Measurements from ENCODE around the gene TEX13B.
"Not testable (repeated sequence)": the region's sequence is repeated elsewhere in the genome, so short reads cannot be mapped to it uniquely, and the experiment has no call there.

The TEX13B gene, protein sequence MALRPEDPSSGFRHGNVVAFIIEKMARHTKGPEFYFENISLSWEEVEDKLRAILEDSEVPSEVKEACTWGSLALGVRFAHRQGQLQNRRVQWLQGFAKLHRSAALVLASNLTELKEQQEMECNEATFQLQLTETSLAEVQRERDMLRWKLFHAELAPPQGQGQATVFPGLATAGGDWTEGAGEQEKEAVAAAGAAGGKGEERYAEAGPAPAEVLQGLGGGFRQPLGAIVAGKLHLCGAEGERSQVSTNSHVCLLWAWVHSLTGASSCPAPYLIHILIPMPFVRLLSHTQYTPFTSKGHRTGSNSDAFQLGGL

DNA sequence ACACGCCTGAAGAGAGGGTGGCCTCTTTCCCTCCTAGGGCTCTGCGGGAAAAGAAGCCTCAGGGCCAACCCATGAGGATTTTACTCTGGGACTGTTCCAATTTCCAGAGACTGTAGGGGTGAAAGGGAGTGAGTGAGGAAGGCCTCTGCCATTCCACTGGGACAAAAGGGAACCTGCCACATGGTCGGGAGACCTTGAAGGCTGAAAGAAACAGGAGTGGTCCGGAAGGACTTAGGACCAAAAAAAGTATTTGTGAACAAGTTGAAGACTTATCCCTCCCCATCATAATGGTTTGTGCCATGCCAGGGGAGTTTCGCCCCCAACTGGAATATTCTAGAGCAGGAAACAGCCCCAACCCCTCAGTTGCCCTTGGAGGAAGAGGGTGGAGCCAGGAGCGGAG lies at the start of gene TEX13B:
Gene TEX13B (minus strand): TSS at position 15 of the 400 bp plus-strand sequence. CDS start 243 bp downstream, outside the sequence.
- DNase-seq, result no peak

DNA sequence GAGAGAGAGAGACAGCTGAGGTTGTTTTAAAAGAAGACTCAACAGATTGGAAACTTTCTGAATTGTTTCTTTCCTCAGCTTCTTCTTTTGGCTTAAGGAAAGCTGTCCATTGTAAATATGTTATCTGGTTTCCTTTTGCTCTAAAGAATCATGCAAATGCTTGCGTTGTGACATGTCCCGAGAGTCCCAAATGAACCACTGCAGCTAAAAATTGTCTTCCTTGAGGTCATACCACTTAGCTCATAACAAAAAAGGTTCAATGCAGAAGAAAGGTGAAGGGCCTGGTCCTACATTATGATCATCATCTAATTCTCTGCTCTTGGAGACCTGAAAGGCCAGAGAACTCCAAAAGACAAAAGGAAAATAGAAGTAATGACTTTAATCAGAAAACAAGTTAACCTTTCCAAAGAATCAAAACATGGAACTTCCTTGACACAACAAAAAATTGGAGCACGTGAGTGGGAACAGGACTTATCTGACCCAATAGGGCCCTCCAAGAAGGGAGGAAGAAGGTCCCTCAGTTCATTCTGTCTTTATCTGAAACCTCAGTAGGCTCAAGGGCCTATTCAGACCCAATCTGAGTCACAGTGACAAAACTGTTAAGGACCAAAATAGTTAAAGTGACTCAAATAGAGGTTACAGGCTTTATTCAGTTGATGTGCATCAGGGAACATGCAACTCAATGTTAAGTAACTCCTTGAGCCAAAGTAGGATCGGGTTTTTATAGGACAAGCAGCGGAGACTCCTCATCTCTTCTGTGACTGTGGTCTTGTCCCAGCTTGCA lies 48.0 kb upstream of the TEX13B start:
- DNase-seq, result no peak

DNA sequence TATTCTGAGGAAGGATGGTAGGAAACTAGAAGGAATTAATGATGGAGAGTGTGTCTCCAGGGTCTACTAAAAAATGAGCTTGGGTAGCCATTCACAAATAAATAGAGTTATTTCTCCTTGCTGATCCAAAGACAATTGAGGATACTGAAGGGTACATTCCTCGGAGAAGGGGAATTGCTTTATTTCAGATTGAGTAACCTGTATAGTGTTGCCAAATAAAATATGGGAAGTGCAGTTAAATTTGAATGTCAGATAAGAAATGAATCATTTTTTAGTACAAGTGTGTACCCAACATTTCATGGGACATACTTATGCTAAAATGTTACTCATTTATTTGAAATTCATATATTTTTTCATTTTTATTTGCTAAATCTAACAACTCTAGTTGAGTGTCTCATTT lies 46.7 kb upstream of the TEX13B start:
- DNase-seq, result no peak

DNA sequence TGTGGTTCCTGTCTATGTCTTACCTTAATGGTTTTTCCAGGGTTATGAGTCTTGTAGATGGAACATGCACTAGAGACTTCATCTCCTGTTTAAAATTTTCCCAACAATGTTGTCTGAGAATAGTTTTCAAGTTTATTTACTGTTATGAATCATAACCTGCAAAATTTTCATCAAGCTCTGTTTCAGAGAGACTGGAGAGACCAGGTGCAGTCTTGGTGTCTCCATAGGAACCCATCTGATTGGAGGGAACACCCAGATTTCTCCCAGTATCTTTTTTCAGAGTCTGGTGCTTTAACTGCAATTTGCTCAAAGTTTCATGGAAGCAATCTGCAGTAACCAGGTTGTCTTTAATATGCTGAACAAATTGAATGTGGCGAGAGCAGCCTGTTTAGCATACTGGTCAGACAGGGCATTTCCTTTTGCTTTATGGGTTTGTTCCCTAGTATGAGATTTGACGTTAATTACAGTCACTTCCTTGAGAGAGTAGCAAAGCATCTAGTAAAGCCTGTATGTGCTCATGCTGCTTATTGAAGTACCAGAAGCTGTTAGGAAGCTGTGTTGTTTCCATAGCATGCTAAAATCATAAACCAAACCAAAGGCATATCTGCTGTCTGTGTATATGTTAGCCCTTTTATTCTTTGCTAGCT lies 43.9 kb upstream of the TEX13B start:
- DNase-seq, result no peak

DNA sequence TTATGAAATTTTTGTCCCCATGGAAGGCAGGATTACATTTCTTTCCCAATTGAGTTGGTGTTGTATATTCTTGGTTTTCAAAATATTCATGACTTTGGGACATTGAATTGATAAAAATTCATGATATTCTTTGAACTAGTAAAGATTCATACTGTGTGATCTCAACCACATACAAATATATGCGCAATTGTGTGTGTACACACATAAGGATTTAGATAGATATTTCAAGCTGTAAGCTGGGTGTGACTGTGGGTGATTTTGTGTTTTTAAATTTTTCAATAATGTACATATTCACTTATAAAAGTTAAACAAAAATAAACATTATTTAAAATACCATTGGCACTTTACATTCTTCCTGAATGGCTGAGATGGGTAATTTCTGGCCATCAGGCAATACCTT lies 43.2 kb upstream of the TEX13B start:
- DNase-seq, result no peak

DNA sequence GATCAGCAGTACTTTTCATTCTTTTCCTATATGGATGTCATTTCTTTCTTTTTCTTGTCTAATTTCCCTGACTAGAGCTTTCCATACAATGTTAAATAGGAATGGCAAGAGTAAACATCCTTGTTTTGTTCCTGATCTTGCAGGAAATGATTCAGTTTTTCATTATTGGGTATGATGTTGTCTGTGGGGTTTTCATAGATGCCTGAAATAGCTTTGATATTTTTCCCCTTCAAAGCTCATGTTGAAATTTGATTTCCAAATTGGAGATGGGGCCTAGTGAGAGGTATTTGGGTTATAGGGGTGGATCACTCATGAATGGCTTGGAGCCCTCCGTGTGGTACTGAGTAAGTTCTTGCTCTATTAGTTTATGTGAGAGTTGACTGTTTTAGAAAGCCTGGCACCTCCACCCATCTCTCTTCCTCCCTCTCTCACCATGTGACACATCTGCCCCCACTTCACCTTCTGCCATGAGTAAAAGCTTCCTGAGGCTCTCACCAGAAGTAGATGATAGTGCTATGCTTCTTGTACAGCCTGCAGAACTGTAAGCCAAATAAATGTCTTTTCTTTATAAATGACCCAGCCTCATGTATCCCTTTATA lies 40.4 kb upstream of the TEX13B start:
- DNase-seq, result no peak

DNA sequence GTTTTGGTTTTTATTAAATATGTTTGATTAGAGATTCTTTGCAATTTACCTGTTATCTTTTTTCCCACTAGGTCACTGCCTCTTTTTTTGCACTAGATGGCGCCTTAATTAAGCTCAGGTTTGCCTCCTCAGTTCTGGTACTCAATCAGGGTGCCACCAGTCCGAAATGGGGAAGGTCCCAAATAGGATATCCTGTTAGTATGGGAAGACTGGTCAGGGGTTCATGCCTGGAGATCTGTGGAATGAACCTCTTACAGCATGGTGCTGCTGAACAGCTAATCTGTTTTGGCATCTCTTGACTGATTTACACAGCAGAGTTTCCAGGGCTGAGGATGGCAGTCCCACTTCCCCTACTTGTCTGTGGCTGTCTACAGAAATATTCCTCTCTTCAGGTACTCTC lies 38.5 kb upstream of the TEX13B start:
- no peak for DNase-seq

DNA sequence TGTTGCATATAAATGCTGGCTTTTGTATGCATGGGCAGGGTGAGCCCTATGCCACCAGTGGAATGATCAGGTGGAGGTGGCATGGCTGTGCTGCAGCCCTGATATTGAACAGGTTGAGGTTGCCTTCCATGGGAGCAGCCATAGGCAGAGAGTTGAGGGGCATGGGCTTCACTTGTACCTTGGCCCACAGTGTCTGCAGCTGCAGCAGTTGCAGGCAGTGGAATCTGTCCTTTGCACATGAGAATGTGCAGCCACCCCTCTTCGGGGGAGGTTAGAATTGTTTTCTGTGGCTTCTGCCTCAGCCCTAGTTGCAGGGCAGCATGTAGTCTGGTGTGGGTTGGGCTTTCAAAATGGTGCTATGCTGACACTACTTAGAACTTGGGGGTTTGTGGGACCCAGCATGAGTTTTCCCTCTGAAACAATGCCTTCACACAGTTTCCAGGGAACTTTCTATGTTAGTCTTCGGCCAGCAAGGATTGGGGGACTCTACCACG lies 37.3 kb upstream of the TEX13B start:
- no peak for DNase-seq

DNA sequence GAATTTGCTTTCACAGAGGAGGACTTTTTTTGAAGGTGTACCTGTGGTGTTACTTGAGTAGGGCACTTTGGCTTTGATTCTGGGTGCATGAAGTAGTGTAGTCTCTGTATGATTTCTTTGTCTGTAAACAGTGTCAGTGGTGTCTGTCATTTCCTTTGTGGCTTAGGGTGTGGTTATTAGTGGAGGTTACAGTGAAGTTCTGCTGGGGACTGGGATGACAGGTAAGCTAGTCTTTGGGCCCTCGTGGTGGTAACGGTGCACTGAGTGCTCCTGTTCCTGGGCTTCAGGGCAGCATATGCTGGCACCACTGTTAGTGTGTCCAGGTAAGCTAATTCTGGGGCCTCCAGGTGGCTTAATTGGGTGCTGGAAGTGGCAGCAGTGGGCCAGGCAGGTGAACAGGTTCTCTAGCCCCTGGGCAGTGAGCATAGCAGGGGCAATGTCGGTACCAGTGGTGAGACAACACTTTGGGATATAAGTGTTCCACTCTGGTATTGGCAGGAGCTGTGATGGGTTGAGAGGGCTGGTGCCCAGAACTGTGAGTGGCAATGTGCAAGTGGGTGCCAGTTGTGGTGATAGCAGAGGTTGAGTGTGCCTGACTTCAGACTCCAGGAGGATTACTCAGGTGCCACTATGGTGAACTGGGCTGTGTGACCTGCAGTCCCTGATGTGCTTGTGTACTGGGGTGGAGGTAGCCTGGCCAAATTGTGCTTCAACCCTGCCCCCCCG lies 36.6 kb upstream of the TEX13B start:
- no peak for DNase-seq

DNA sequence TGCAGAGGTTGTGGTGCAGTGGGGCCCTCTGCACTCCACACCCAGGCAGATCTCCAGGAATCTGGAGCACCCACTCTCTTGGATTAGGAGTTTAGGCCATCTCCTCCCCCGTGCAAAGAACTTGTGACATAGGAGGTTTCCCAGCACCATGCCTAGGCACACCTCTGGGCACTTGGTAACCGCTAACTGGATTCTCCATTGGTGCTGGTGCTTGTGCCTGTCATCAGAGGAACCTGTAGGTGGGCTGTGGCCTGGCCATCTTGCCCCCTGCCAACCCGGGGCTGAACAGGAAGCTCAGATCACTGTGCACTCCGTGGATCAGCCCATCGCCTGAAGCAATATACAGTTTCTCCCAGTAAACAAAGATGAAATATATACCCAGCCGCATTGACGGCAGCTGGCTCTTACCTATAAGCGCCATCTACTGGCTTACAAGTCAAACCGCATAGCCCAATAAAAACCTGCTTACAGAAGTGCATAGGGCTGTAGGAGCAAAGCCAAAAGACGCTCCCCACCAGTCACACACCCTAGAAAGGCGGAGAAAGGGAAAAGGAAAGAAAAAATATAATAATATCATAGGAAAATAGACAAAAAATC lies 19.1 kb upstream of the TEX13B start:
- DNase-seq, result no peak

DNA sequence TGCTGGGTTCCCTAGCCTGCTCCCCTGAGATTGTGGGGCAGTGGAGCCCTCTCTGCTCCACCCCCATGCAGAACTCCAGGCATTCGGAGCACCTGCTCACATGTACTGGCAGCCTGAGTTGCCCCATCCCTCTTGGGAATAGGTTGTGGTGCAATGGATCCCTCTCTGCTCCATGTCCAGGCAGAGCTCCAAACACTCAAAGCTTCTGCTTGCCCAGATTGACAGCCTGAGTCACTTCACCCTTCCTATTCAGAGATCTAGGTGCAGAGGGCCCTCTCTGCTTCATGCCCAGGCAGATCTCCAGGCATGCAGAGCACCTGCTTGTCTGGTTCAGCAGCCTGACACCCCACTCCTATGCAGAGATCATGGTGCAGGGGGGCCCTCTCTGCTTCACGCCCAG lies 18.6 kb upstream of the TEX13B start:
- no peak for DNase-seq

DNA sequence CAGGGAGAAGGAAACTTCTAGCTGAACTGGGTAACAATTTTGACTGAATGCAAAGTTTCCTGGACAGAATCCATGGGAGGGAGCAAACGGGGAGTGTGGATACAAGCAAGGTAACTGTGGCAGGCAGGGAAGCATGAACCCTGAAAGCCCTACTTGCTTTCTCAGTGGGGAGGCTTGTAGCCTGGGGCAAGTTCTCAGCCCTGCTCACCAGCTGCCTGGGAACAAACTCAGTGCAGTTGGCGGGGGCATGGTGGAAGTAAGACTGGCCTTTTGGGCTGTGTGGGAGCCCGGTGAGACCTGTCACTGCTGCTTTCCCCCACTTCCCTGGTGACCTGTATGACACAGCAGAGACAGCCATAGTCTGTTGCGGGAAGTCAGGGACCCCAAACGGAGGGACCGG lies 14.0 kb upstream of the TEX13B start:
- no peak for DNase-seq

DNA sequence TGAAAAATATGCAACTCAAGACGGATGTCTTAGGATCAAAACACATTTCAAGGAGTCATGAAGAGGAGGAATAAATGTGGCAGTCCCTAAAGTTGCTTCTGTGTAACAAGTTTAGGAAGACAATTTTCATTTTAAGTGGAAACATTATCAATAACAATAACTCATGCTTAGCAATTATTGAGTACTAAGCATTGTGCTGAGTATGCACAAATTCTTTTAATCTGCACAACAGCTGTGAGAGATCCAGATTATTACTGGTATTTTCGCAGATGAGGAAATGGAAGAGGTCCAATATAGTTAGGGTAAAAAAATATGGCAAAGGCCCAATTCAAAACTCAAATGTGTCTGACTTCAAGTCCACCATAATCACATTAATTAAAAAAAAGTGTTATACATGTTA lies 2.9 kb upstream of the TEX13B start:
- no peak for DNase-seq

DNA sequence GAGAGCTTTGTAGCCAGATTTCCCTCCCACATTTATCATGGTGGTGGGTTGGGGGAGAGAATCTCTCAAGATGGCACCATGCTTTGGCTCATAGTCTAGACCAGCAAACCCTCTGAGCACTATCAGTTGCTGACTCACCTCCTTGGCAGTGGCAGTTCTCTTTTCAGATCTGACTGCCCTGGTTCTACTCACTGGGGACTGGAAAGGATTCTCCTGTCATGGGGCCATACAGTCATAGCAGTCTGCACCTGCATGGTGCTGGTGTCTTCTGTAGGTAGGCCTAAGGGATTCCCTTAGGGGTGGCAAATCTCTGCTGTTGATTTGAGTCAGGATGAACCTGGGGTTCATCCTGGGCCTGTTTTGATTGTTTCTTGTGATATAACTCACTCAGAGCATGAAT lies 2.6 kb downstream of the TEX13B start:
- no peak for DNase-seq

DNA sequence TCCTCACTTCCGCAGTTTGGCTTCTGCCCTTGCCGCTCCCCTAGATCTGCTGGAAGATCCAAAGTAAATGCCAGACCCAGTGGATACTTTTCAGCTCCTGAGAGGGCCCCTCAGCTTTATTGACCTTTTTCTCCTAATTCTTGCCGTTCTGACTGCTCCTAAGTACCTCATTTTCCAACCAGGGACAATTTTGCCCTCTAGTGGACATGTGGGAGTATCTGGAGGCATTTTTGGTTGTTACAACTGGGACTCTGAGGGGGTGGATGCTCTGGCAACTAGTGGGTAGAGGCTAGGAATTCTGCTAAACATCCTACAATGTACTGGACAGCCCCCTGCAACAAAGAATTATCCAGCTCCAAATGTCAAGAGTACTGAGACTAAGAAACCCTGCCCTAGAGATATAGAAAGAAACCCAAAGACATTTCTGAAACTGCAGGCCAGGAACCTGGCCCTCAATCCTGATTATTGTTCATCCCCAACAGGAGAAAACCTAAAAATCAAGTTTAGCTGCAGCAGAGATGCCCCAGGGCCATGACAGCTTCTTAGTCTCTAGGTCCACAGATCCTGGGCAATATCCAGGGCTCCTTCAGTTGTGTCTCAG lies 3.4 kb downstream of the TEX13B start:
- no peak for DNase-seq

DNA sequence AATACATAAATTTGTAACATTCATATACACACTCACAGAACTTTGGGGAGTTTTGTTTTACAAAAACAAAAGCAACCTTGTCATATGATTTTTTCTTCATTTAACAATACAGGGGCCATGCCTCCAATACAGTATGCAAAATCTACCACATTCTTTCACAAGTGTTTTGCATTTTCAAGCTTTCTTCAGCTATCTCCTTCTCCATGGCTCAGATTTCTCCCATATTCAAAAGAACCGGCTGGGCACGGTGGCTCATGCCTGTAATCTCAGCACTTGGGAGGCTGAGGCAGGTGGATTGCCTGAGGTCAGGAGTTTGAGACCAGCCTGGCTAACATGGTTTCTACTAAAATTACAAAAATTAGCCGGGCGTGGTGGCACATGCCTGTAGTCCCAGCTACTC lies 4.1 kb downstream of the TEX13B start:
- DNase-seq, result no peak

DNA sequence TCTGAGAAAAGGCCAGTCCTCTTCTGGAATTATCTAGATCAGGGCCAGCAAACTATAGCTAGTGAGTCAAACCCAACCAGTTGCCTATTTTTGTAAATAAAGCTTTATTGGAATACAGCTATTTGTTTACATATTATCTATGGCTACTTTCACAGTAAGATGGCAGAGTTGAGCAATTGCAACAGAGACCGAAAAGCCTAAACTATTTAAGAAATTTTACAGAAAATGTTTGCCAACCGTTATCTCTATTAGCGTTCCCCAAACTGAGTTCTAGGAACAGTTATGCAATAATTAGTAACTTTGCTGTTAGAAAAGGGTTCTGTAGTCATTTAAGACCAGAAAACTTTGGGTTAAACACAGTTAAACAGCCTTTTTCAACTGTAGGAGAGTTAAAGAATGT lies 10.5 kb downstream of the TEX13B start:
- DNase-seq, result no peak

DNA sequence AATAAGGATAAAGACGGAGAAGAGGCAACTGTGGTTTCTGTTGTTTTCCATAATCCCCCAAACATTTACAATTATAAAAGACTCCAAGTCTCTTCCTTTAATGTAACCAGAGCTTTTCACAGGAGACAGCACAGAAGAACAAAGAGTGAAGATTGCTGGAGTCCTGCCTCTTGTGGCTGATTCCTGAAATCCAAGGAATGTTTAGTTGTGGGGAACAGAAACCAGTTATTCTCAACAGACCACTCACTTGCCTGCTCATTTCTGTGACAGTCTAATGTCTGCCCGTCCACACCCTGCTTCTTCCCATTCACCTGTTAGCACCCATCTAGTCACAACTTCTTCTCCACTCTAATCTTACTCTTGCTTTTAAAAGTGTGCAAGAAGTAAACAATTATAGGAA lies 12.1 kb downstream of the TEX13B start:
- no peak for DNase-seq

DNA sequence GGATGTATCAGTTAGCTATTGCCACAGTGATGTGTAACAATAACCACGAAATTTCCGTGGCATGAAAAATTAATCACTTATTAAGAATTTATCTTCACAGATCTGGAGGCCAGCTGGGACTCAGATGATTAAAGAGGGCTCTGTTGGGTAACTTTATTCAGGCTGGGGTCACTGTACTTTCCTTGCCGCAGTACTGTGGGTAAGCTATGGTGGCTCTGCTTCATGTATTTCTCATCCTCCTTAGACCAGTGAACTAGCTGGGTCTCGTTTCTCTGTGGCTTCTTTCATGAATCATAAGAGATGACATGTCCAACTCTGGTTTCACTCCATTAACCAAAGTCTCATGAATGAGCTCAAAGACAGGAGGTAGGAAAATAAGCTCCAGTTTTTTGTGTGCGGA lies 13.5 kb downstream of the TEX13B start:
- DNase-seq, result no peak

DNA sequence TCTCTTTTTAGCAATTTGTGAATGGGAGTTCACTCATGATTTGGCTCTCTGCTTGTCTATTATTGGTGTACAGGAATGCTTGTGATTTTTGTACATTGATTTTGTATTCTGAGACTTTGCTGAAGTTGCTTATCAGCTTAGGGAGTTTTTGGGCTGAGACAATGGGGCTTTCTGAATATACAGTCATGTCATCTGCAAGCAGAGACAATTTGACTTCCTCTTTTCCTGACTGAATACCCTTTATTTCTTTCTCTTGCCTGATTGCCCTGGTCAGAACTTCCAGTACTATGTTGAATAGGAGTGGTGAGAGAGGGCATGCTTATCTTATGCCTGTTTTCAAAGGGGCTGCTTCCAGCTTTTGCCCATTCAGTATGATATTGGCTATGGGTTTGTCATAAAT lies 26.8 kb downstream of the TEX13B start:
- not testable (repeated sequence) for DNase-seq

DNA sequence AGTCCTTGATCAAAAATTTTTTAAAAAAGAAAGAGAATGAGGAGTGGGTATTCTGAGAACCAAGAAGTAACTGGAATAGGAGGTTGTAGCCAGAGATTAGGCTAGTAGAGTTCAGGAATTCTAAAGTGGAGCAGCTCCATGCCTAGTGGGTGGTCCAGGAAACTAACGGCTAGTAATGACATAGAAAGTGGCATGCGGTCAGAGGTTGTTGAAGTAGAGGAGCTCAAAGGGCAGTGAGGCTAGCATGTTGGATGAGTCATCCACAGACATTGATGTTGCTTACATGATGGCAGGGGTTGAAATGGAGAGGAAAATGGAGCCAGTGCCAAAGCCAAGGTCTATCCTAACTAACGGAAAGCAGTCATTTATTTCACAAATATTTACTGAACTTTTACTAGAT lies 42.1 kb downstream of the TEX13B start:
- DNase-seq, result no peak

DNA sequence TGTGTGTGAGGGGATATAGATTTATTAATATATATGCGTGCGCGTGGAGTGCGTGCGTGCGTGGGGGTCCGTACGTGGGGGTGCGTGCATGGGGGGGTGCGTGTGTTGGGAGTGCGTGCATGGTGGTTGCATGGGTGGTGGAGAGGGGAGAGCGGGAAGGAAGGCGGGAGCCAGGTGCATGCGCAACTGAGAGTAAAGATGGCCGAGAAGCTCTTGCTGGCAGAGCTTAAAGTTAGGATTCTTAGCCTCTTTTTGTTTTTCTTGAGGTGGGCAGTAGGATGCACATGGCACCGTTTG lies 45.8 kb downstream of the TEX13B start:
- no peak for DNase-seq

All from left hindlimb (tissue), 1 donor.